Measurements from ENCODE around the gene PEPD. TPM values are rescaled to one million over a fixed set of nuclear protein-coding genes. Genes with fewer than 3 reads are reported as not detected.

Gene PEPD
- total and polyA plus RNA-seq, 4 donors: 37.3 to 211 (median 117) TPM

DNA sequence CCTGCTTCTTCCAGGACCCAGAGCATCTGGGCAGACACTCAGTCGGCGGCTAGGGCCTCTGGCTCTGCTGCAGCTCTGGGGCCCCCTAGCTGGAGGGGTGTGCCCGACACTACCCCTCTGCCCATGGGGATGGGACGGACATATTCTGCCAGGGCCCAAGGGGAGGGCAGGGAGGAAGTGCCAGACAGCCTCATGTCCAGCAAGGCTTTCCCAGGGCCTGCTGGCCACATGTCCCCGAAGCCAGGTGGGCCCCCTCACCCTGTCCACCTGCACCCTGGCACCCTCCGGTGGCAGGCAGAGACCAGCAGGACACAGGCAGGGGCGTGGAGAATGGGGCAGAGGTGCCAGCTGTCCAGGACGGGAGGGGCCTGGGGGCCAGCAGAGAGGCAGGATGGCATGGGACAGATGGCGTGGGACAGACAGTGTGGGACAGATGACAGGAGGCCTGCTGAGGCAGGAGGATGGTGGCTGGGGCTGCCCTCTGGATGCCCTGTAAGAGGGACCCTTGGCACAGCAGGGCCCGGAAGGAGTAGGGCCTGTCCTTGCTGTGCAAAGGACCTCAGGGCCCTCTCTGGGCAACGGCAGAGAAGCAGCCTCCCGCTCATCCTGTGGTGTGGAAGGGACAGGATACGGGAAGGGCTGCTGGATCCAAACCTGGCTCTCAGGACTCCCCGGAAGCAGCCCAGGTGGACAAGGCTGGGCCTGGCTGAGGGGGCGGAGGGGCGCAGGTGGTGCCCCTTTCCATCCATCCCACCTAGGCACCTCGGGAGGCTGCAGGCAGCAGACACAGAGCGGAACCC, 119.0 kb downstream of the PEPD start:
- H3K27ac ChIP-seq (ENCODE audit: low read depth in 1 of 2, low read length in 2 of 2): peak overlapping the region; percentile 92 to 98
- no peak overlapping the region for H3K4me3 ChIP-seq (ENCODE audit: low read depth in 1 of 3, low read length in 3 of 3)
- peaks cover 44 to 95% (median 77%) of the 10 kb centered on the region in 4 donors for H3K4me1 ChIP-seq (ENCODE audit: control insufficient read depth in 4 of 4, insufficient read depth in 4 of 4, low read length in 3 of 4)
- H3K9ac ChIP-seq (ENCODE audit: low read depth in 1 of 2, low read length in 2 of 2): peak overlapping the region; percentile 79 to 83
- no peak for DNase-seq (ENCODE audit: low spot score)
- 41% methylated on average over 18 of the region's 18 CpGs for WGBS
- H3K36me3 ChIP-seq (ENCODE audit: control insufficient read depth in 4 of 4, insufficient read depth in 3 of 4, low read depth in 1 of 4, low read length in 3 of 4): no peaks in the 10 kb centered on the region
- no peaks in the 10 kb centered on the region for H3K27me3 ChIP-seq (ENCODE audit: control insufficient read depth in 4 of 4, insufficient read depth in 4 of 4, low read length in 3 of 4)
- TF ChIP-seq GABPA (IDR thresholded peaks at IDR 0.05 in 1 of 2, conservative IDR thresholded peaks at IDR 0.05 in 1 of 2): no peak
- peak in 1 of 2 donors; percentile 50 for TF ChIP-seq RAD21 (IDR thresholded peaks at IDR 0.05)
- H3K9me3 ChIP-seq (ENCODE audit: control insufficient read depth in 4 of 4, low read length in 3 of 4): no peaks in the 10 kb centered on the region

DNA sequence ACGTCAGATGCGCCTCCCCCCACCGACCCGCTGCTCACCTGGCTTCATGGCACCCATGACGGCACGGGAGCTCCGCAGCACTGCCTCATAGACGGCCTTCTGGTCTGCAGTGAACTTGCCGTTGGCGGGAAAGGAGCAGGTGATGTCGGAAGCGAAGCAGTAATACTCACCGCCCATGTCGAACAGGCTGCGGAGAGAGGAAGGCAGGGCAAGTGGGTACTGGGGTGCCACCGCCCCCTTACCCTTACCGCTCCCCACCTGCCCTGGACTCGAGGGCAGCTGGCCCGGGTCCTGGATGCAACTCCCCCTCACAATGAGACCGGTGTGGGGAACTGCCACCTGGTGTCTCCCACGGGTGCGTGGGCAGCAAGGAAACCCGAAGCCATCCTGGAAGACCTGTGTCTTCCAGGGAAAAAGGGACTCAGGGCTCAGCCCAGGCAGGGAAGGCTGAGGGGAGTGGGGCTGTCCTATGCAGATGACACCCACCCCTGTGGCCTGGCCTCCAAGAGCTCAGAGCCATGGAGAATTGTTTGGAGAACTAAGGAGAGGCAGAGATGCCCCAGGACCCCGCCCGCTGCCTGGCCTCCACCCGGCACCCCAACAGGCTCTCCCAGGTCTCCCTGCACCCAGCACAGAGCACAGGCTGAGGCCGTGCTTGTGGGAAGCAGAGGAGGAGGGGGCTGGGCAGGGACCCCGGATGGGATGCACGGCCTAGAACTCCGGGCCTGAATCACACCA, 119.7 kb downstream of the PEPD start:
- WGBS: 91% methylated on average over 30 of the region's 30 CpGs
- H3K27ac ChIP-seq (ENCODE audit: low read depth in 1 of 2, low read length in 2 of 2): peak overlapping the region; percentile 92 to 98
- H3K4me3 ChIP-seq (ENCODE audit: low read depth in 1 of 3, low read length in 3 of 3): no peak overlapping the region
- H3K27me3 ChIP-seq (ENCODE audit: control insufficient read depth in 4 of 4, insufficient read depth in 4 of 4, low read length in 3 of 4): no peaks in the 10 kb centered on the region
- no peaks in the 10 kb centered on the region for H3K9me3 ChIP-seq (ENCODE audit: control insufficient read depth in 4 of 4, low read length in 3 of 4)
- peaks cover 50 to 98% (median 81%) of the 10 kb centered on the region in 4 donors for H3K4me1 ChIP-seq (ENCODE audit: control insufficient read depth in 4 of 4, insufficient read depth in 4 of 4, low read length in 3 of 4)
- no peak for DNase-seq (ENCODE audit: low spot score)
- H3K36me3 ChIP-seq (ENCODE audit: control insufficient read depth in 4 of 4, insufficient read depth in 3 of 4, low read depth in 1 of 4, low read length in 3 of 4): no peaks in the 10 kb centered on the region
- TF ChIP-seq, protein P1, sequence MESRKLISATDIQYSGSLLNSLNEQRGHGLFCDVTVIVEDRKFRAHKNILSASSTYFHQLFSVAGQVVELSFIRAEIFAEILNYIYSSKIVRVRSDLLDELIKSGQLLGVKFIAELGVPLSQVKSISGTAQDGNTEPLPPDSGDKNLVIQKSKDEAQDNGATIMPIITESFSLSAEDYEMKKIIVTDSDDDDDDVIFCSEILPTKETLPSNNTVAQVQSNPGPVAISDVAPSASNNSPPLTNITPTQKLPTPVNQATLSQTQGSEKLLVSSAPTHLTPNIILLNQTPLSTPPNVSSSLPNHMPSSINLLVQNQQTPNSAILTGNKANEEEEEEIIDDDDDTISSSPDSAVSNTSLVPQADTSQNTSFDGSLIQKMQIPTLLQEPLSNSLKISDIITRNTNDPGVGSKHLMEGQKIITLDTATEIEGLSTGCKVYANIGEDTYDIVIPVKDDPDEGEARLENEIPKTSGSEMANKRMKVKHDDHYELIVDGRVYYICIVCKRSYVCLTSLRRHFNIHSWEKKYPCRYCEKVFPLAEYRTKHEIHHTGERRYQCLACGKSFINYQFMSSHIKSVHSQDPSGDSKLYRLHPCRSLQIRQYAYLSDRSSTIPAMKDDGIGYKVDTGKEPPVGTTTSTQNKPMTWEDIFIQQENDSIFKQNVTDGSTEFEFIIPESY (IDR thresholded peaks at IDR 0.05): no peak
- TF ChIP-seq RXRA (IDR thresholded peaks at IDR 0.05) (no peak), EGR1 (IDR thresholded peaks at IDR 0.05; ENCODE audit: low read depth in 2 of 2) (no peak), GABPA (IDR thresholded peaks at IDR 0.05 in 1 of 2, conservative IDR thresholded peaks at IDR 0.05 in 1 of 2) (no peak), HNF4A (conservative IDR thresholded peaks at IDR 0.05) (no peak), MAX (IDR thresholded peaks at IDR 0.05) (no peak), JUND (IDR thresholded peaks at IDR 0.05) (no peak), SP1 (IDR thresholded peaks at IDR 0.05) (no peak), NR2F2 (IDR thresholded peaks at IDR 0.05) (no peak), FOXA1 (IDR thresholded peaks at IDR 0.05) (no peak), FOXA2 (IDR thresholded peaks at IDR 0.05) (no peak), HNF4G (IDR thresholded peaks at IDR 0.05) (no peak), YY1 (IDR thresholded peaks at IDR 0.05) (no peak), TAF1 (conservative IDR thresholded peaks at IDR 0.05) (no peak), RAD21 (IDR thresholded peaks at IDR 0.05) (no peak)
- TF ChIP-seq, protein P2, sequence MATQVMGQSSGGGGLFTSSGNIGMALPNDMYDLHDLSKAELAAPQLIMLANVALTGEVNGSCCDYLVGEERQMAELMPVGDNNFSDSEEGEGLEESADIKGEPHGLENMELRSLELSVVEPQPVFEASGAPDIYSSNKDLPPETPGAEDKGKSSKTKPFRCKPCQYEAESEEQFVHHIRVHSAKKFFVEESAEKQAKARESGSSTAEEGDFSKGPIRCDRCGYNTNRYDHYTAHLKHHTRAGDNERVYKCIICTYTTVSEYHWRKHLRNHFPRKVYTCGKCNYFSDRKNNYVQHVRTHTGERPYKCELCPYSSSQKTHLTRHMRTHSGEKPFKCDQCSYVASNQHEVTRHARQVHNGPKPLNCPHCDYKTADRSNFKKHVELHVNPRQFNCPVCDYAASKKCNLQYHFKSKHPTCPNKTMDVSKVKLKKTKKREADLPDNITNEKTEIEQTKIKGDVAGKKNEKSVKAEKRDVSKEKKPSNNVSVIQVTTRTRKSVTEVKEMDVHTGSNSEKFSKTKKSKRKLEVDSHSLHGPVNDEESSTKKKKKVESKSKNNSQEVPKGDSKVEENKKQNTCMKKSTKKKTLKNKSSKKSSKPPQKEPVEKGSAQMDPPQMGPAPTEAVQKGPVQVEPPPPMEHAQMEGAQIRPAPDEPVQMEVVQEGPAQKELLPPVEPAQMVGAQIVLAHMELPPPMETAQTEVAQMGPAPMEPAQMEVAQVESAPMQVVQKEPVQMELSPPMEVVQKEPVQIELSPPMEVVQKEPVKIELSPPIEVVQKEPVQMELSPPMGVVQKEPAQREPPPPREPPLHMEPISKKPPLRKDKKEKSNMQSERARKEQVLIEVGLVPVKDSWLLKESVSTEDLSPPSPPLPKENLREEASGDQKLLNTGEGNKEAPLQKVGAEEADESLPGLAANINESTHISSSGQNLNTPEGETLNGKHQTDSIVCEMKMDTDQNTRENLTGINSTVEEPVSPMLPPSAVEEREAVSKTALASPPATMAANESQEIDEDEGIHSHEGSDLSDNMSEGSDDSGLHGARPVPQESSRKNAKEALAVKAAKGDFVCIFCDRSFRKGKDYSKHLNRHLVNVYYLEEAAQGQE (IDR thresholded peaks at IDR 0.05): no peak
- TF ChIP-seq, protein P3, sequence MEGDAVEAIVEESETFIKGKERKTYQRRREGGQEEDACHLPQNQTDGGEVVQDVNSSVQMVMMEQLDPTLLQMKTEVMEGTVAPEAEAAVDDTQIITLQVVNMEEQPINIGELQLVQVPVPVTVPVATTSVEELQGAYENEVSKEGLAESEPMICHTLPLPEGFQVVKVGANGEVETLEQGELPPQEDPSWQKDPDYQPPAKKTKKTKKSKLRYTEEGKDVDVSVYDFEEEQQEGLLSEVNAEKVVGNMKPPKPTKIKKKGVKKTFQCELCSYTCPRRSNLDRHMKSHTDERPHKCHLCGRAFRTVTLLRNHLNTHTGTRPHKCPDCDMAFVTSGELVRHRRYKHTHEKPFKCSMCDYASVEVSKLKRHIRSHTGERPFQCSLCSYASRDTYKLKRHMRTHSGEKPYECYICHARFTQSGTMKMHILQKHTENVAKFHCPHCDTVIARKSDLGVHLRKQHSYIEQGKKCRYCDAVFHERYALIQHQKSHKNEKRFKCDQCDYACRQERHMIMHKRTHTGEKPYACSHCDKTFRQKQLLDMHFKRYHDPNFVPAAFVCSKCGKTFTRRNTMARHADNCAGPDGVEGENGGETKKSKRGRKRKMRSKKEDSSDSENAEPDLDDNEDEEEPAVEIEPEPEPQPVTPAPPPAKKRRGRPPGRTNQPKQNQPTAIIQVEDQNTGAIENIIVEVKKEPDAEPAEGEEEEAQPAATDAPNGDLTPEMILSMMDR (IDR thresholded peaks at IDR 0.05; ENCODE audit: low read depth, low read length, missing input control): no peak
- TF ChIP-seq, protein P4, sequence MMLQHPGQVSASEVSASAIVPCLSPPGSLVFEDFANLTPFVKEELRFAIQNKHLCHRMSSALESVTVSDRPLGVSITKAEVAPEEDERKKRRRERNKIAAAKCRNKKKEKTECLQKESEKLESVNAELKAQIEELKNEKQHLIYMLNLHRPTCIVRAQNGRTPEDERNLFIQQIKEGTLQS (IDR thresholded peaks at IDR 0.05): no peak
- H3K9ac ChIP-seq (ENCODE audit: low read depth in 1 of 2, low read length in 2 of 2): peak overlapping the region in 1 of 2 donors; percentile 32

Measured in liver (tissue), 9 donors.